G401 (cell line): ENCODE measurements around the gene C21orf58. TPM values are rescaled to one million over a fixed set of nuclear protein-coding genes. Genes with fewer than 3 reads are reported as not detected.

Source experiments
- DNase-seq: peaks from one replicate; pipeline ENCODE4 v3.0.0-alpha.2; 2015; ENCODE audit warnings: low spot score
- in situ Hi-C: cut with HindIII; loops from 2 replicates; pipeline ENCODE4 v1.10.0; 2016; ENCODE audit warnings: low sequenced_read_pairs, mixed read lengths
- total RNA-seq: library from RNA; depleted of rRNA; stranded (reverse); fragments of >200 nt; shearing (Covaris generic); gene quantifications from 2 replicates; pipeline ENCODE4 v1.2.3, GENCODE V29; 2014

C21orf58 gene
- total RNA-seq, 1 experiment from 2014 or later, result 8.2 TPM

GRCh38 chr21:46355161-46356004 is 31.7 kb upstream of the C21orf58 start:
- no peak for DNase-seq
- in situ Hi-C loops, result no loop called here

- in situ Hi-C loops, result no loop called here
- no peak for DNase-seq
These were observed 30.8 kb upstream of the C21orf58 start for GRCh38 chr21:46354518-46354917.

GRCh38 chr21:46354046-46354445 is 30.4 kb upstream of the C21orf58 start:
- no peak for DNase-seq
- in situ Hi-C loops, result no loop called here

GRCh38 chr21:46352913-46353312 is 29.2 kb upstream of the C21orf58 start:
- in situ Hi-C loops, result no loop called here
- no peak for DNase-seq

- no peak for DNase-seq
- in situ Hi-C loops, result no loop called here
These were observed 28.5 kb upstream of the C21orf58 start for GRCh38 chr21:46352164-46352515.

- no peak for DNase-seq
- in situ Hi-C loops, result no loop called here
These were observed 27.9 kb upstream of the C21orf58 start for GRCh38 chr21:46351476-46352163.

- no peak for DNase-seq
- in situ Hi-C loops, result no loop called here
These were observed 27.3 kb upstream of the C21orf58 start for GRCh38 chr21:46350981-46351380.

GRCh38 chr21:46350571-46350970 is 26.9 kb upstream of the C21orf58 start:
- in situ Hi-C loops, result no loop called here
- DNase-seq, result no peak

GRCh38 chr21:46349134-46349760 is 25.6 kb upstream of the C21orf58 start:
- DNase-seq, result no peak
- in situ Hi-C loops, result no loop called here

- in situ Hi-C loops, result no loop called here
- DNase-seq, result no peak
These were observed 24.2 kb upstream of the C21orf58 start for GRCh38 chr21:46347791-46348381.

GRCh38 chr21:46347203-46347550 is 23.5 kb upstream of the C21orf58 start:
- in situ Hi-C loops, result no loop called here
- DNase-seq, result no peak

- no peak for DNase-seq
- in situ Hi-C loops, result no loop called here
These were observed 22.9 kb upstream of the C21orf58 start for GRCh38 chr21:46346296-46347202.

- in situ Hi-C loops, result no loop called here
- no peak for DNase-seq
These were observed 22.2 kb upstream of the C21orf58 start for GRCh38 chr21:46345861-46346260.

- no peak for DNase-seq
- in situ Hi-C loops, result no loop called here
These were observed 20.7 kb upstream of the C21orf58 start for GRCh38 chr21:46344219-46344915.

- DNase-seq, result no peak
- in situ Hi-C loops, result no loop called here
These were observed 17.3 kb upstream of the C21orf58 start for GRCh38 chr21:46340998-46341397.

- DNase-seq, result no peak
- in situ Hi-C loops, result no loop called here
These were observed 12.9 kb upstream of the C21orf58 start for GRCh38 chr21:46336603-46337002.

- no peak for DNase-seq
- in situ Hi-C loops, result no loop called here
These were observed 10.9 kb upstream of the C21orf58 start for GRCh38 chr21:46334351-46335140.

- in situ Hi-C loops, result no loop called here
- no peak for DNase-seq
These were observed 6.1 kb upstream of the C21orf58 start for GRCh38 chr21:46329796-46330195.
